ENCODE measurements around the gene OR5AN1. TPM values are rescaled to one million over a fixed set of nuclear protein-coding genes. Genes with fewer than 3 reads are reported as not detected.
"Not testable (repeated sequence)": the region's sequence is repeated elsewhere in the genome, so short reads cannot be mapped to it uniquely, and the experiment has no call there.

OR5AN1 gene, protein sequence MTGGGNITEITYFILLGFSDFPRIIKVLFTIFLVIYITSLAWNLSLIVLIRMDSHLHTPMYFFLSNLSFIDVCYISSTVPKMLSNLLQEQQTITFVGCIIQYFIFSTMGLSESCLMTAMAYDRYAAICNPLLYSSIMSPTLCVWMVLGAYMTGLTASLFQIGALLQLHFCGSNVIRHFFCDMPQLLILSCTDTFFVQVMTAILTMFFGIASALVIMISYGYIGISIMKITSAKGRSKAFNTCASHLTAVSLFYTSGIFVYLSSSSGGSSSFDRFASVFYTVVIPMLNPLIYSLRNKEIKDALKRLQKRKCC
- total RNA-seq: not detected

DNA sequence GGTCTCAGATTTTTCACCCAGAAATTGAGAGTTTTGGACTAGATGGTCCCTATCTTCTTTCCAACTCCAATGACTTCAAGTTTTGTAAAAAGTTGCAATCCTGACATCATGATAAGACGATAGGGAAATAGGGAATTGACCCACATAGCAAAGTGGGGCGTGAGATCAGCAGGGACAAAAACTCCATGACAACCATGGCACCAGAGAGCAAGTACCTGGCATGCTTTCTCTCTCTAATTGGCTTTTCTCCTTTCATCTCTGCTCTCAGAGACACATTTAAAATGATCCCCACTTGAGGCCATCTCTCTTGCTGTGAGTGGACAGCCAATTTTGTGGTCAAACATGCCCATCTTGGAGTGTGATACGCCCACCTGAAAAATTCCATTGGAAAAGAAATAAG lies at the start of gene OR5AN1:
Gene OR5AN1 (plus strand): TSS at position 301 of the 400 bp plus-strand sequence. CDS start 5,564 bp downstream, outside the sequence.
- no peaks in the 10 kb centered on the region for H3K4me1 Mint-ChIP-seq (ENCODE audit: low read depth)
- POLR2A ChIA-PET: no interaction called here
- no peak within 1 kb of the TSS for H3K27ac Mint-ChIP-seq
- DNase-seq: no peak
- no peaks in the 10 kb centered on the region for H3K36me3 Mint-ChIP-seq (ENCODE audit: low read depth)
- no peak for ATAC-seq
- TF ChIP-seq, protein P1, sequence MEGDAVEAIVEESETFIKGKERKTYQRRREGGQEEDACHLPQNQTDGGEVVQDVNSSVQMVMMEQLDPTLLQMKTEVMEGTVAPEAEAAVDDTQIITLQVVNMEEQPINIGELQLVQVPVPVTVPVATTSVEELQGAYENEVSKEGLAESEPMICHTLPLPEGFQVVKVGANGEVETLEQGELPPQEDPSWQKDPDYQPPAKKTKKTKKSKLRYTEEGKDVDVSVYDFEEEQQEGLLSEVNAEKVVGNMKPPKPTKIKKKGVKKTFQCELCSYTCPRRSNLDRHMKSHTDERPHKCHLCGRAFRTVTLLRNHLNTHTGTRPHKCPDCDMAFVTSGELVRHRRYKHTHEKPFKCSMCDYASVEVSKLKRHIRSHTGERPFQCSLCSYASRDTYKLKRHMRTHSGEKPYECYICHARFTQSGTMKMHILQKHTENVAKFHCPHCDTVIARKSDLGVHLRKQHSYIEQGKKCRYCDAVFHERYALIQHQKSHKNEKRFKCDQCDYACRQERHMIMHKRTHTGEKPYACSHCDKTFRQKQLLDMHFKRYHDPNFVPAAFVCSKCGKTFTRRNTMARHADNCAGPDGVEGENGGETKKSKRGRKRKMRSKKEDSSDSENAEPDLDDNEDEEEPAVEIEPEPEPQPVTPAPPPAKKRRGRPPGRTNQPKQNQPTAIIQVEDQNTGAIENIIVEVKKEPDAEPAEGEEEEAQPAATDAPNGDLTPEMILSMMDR (IDR thresholded peaks at IDR 0.05): no peak
- intact Hi-C loops (cut with micrococcal nuclease): no loop called here
- H3K27me3 Mint-ChIP-seq: peaks cover 5% of the 10 kb centered on the region
- peaks cover 3% of the 10 kb centered on the region for H3K9me3 Mint-ChIP-seq
- no peak within 1 kb of the TSS for H3K4me3 Mint-ChIP-seq
- CTCF ChIA-PET: no interaction called here

DNA sequence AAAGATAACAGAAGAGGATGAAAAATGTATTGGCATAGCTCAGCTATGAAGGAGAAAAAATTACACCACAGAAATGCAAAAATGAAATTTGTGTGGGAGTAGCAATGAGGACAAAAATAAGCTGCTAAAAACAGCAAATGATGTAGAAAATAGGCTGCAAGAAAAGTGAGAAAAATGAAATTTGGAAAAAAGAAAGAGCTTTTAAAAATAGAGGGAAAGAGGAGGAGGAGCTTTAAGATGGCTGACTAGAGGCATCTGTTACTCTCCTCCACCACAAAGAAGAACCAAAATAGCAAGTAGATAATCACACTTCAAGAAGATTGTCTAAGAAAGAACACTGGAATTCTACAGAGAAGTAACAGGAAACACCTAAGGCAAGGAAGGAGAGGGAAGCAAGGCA lies 23.7 kb upstream of the OR5AN1 start:
- peaks cover 8% of the 10 kb centered on the region for H3K27me3 Mint-ChIP-seq
- POLR2A ChIA-PET: no interaction called here
- CTCF ChIA-PET: no interaction called here
- no peaks in the 10 kb centered on the region for H3K36me3 Mint-ChIP-seq (ENCODE audit: low read depth)
- ATAC-seq (no peak), DNase-seq (no peak)
- H3K4me1 Mint-ChIP-seq (ENCODE audit: low read depth): no peaks in the 10 kb centered on the region
- no peak overlapping the region for H3K27ac Mint-ChIP-seq
- peaks cover 2% of the 10 kb centered on the region for H3K9me3 Mint-ChIP-seq
- TF ChIP-seq, protein P1 (IDR thresholded peaks at IDR 0.05): no peak
- no peak overlapping the region for H3K4me3 Mint-ChIP-seq
- intact Hi-C loops (cut with micrococcal nuclease): no loop called here

DNA sequence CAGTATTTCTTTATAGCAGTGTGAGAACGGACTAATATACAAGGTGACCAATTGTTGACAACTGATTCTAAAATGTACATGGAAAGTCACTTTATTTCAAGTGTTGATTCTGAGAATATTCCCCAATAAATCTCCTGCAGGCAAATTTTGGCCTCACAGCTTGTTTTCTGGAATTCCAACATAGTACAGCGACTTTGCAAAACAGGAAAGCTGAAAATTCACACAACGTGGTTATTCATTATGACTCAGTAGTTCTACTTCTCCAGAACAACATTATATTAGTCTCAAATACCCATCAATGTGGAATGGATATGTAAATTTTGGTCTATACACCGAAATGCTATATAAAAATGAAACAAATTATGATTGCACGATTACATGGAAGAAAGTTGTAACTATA lies 22.5 kb upstream of the OR5AN1 start:
- Mint-ChIP-seq H3K36me3 (ENCODE audit: low read depth) (no peaks in the 10 kb centered on the region), H3K27ac (no peak overlapping the region), H3K9me3 (peaks cover 9% of the 10 kb centered on the region), H3K27me3 (peaks cover 8% of the 10 kb centered on the region), H3K4me1 (ENCODE audit: low read depth) (no peaks in the 10 kb centered on the region), H3K4me3 (no peak overlapping the region)
- DNase-seq (no peak), ATAC-seq (no peak)
- intact Hi-C loops (cut with micrococcal nuclease): no loop called here
- ChIA-PET CTCF (no interaction called here), POLR2A (no interaction called here)
- TF ChIP-seq, protein P1 (IDR thresholded peaks at IDR 0.05): no peak

DNA sequence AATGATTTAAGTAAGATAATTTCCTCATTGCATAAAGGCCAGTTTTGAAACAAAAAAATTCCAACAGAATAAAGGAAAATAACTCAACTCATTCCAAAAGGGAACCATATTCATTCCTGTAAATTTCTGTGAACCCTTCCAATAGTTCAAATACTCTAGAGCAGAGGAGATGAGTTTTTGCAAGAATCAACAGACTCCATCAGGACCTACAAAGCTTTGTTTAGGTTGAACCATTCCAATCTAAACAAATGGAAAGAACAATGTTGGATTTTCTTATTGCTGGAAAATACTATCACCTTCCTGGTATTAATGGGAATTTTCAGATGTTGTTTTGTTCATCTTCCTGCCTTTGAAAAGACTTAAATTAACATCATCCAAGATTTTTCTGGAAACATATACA lies 21.8 kb upstream of the OR5AN1 start:
- intact Hi-C loops (cut with micrococcal nuclease): no loop called here
- H3K9me3 Mint-ChIP-seq: peaks cover 9% of the 10 kb centered on the region
- POLR2A ChIA-PET: no interaction called here
- TF ChIP-seq, protein P1 (IDR thresholded peaks at IDR 0.05): no peak
- H3K4me1 Mint-ChIP-seq (ENCODE audit: low read depth): no peaks in the 10 kb centered on the region
- H3K27me3 Mint-ChIP-seq: peaks cover 8% of the 10 kb centered on the region
- CTCF ChIA-PET: no interaction called here
- no peak overlapping the region for H3K4me3 Mint-ChIP-seq
- no peaks in the 10 kb centered on the region for H3K36me3 Mint-ChIP-seq (ENCODE audit: low read depth)
- DNase-seq (no peak), ATAC-seq (no peak)
- no peak overlapping the region for H3K27ac Mint-ChIP-seq

DNA sequence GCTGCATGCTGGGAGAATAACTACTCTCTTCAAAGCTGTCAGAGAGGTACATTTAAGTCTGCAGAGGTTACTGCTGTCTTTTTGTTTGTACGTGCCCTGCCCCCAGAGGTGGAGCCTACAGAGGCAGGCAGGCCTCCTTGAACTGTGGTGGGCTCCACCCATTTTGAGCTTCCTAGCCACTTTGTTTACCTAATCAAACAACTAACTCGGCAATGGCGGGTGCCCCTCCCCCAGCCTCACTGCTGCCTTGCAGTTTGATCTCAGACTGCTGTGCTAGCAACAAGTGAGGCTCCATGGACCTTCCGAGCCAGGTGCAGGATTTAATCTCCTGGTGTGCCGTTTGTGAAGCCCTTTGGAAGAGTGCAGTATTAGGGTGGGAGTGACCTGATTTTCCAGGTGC lies 9.0 kb upstream of the OR5AN1 start:
- POLR2A ChIA-PET; H3K36me3 Mint-ChIP-seq (ENCODE audit: low read depth); H3K27me3 Mint-ChIP-seq; CTCF ChIA-PET; H3K27ac Mint-ChIP-seq; H3K9me3 Mint-ChIP-seq; H3K4me3 Mint-ChIP-seq; H3K4me1 Mint-ChIP-seq (ENCODE audit: low read depth); DNase-seq; ATAC-seq; intact Hi-C loops (cut with micrococcal nuclease): not testable (repeated sequence)
